Heart left ventricle (tissue), 16 donors: ENCODE results near the gene SORBS2. TPM values are rescaled to one million over a fixed set of nuclear protein-coding genes. Genes with fewer than 3 reads are reported as not detected.

ENCODE experiments used
- ATAC-seq, 4 donors: fragments of 200-7000 bp; cut with Tn5 transposase; one replicate each; pipeline ENCODE4 v1.9.1; 2020 to 2022; ENCODE audit warnings: moderate library complexity in 4 of 4, mild to moderate bottlenecking in 3 of 4, moderate number of reproducible peaks in 1 of 4
- DNase-seq, 5 donors: peaks; one replicate each; pipeline ENCODE4 v3.0.0-alpha.2; 2020
- H3K27ac ChIP-seq, 12 donors: fragments of 200-600 bp; sonication (generic) in 4 of 12; one replicate each; pipeline versions ENCODE4 v1.5.0 to v1.8.0; 2016 to 2022; ENCODE audit warnings: mild to moderate bottlenecking in 2 of 12
- H3K27me3 ChIP-seq, 9 donors: fragments of 200-600 bp; sonication (generic) in 2 of 9; one replicate each; pipeline versions ENCODE4 v1.5.1 to v1.8.0; 2016 to 2022; ENCODE audit warnings: mild to moderate bottlenecking in 3 of 9
- H3K36me3 ChIP-seq, 9 donors: fragments of 200-600 bp; sonication (generic) in 2 of 9; one replicate each; pipeline versions ENCODE4 v1.5.0 to v1.8.0; 2018 to 2022; ENCODE audit warnings: mild to moderate bottlenecking in 2 of 9
- H3K4me1 ChIP-seq, 12 donors: fragments of 200-600 bp; sonication (generic) in 4 of 12; one replicate each; pipeline versions ENCODE4 v1.5.0 to v1.8.0; 2016 to 2022; ENCODE audit warnings: mild to moderate bottlenecking in 3 of 12
- H3K4me3 ChIP-seq, 12 donors: fragments of 200-600 bp; sonication (generic) in 4 of 12; one replicate each; pipeline versions ENCODE4 v1.5.0 to v1.8.0; 2017 to 2022; ENCODE audit warnings: mild to moderate bottlenecking in 9 of 12, moderate library complexity in 4 of 12
- H3K9me3 ChIP-seq, 12 donors: fragments of 200-600 bp; sonication (generic) in 4 of 12; one replicate each; pipeline versions ENCODE4 v1.5.0 to v1.8.0; 2016 to 2022; ENCODE audit warnings: mild to moderate bottlenecking in 1 of 12
- POLR2A ChIP-seq, 2 donors: fragments of 450-650 bp; IDR thresholded peaks; one replicate each; pipeline ENCODE4 v1.6.1; 2017; ENCODE audit warnings: antibody characterized with exemption in 2 of 2, mild to moderate bottlenecking in 2 of 2, moderate library complexity in 2 of 2
- WGBS, 4 donors: extraction: QIAGEN DNeasy Blood & Tissue Kit in 2 of 4; methylation state at CpG; one replicate each; pipeline versions ENCODE4 v1.1.5 to v1.1.7; 2013 to 2018; 5-methylcytosine and 5-hydroxymethylcytosine counted together
- intact Hi-C, 10 donors: fragments of 100-400 bp; cut with DNase I; formaldehyde crosslinking; loops; one replicate each; pipeline versions ENCODE4 v1.11.1 to v1.14.2; 2022
- polyA plus RNA-seq, 2 donors: library from polyadenylated mRNA; stranded (reverse); fragments of 200-250 nt; gene quantifications; one replicate each; pipeline ENCODE4 v1.2.3, GENCODE V29; 2013
- total RNA-seq, 9 donors: library from RNA; depleted of rRNA in 2 of 9; stranded (reverse); fragments of >200 nt in 2 of 9; fragmentation: NEBNext Ultra II Directional in 3 of 9; extraction: Animal tissue kit (Norgen Biotek cat#: 25700) in 3 of 9; gene quantifications; one replicate each; pipeline versions ENCODE4 v1.1.0 to v1.2.4, GENCODE V29; 2016 to 2023
- TF ChIP-seq, protein P1 (sequence below), 12 donors: fragments of 200-600 bp; sonication (generic) in 4 of 12; IDR thresholded peaks; one replicate each; pipeline versions ENCODE4 v1.5.0 to v1.8.0; 2018 to 2022; ENCODE audit warnings: antibody characterized with exemption in 12 of 12, mild to moderate bottlenecking in 5 of 12
- donor health status: ischemic (EF 13 %, LVEDD 7.1; RV severe dilation, severe dysfunction).
- donor health status: healthy with polysubstance abuse.
- donor health status: DM: no; HTN: yes; CAD: no.
- donor health status: DM: no; HTN: no; CAD: no.
- donor health status: ischemic (EF 25% LVEDD 6.9; RV normal size, moderate dysfunction).
- donor health status: ischemic (EF 25% LVEDD 5.7; RV mildly dilated, moderate dysfunction).
- donor health status: healthy.
- donor health status: DM: yes; HTN: yes; CAD: no.
- donor health status: ischemic (EF 35%, LVEDD 5.7; RV mildly dilated, moderate dysfunction).
- donor health status: nonischemic (EF 11% LVEDD 7.7; RV severe dilation, severe dysfunction).
- donor health status: DM: yes; HTN: yes; CAD: no.
- donor health status: PGD.
- donor health status: ischemic (EF 29% LVEDD 5.4; RV normal size, mild dysfunction).
- donor health status: nonischemic (EF 23%, LVEDD 6.1; RV moderate dilation, normal function).

Gene SORBS2
- total and polyA plus RNA-seq, 11 donors, result 254 to 2,158 (median 1,369) TPM

GRCh38 chr4:185772391-185773093, 39.5 kb downstream of the SORBS2 start:
- peaks cover 0 to 9% (median 0%) of the 10 kb centered on the region in 9 donors for H3K36me3 ChIP-seq
- TF ChIP-seq POLR2A (IDR thresholded peaks at IDR 0.05), result no peak
- TF ChIP-seq, protein P1, sequence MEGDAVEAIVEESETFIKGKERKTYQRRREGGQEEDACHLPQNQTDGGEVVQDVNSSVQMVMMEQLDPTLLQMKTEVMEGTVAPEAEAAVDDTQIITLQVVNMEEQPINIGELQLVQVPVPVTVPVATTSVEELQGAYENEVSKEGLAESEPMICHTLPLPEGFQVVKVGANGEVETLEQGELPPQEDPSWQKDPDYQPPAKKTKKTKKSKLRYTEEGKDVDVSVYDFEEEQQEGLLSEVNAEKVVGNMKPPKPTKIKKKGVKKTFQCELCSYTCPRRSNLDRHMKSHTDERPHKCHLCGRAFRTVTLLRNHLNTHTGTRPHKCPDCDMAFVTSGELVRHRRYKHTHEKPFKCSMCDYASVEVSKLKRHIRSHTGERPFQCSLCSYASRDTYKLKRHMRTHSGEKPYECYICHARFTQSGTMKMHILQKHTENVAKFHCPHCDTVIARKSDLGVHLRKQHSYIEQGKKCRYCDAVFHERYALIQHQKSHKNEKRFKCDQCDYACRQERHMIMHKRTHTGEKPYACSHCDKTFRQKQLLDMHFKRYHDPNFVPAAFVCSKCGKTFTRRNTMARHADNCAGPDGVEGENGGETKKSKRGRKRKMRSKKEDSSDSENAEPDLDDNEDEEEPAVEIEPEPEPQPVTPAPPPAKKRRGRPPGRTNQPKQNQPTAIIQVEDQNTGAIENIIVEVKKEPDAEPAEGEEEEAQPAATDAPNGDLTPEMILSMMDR (IDR thresholded peaks at IDR 0.05), result no peak
- intact Hi-C loops, result loop anchor here in 3 of 10 donors (5.0 to 10.0 kb wide), 2 partner anchors 118 to 130 kb away; no protein-coding TSS in a partner anchor
- WGBS, 4 donors, result 31 to 34% (median 32%) methylated on average over 12 of the region's 12 CpGs
- peak overlapping the region; percentile 3 to 56 (median 48) for H3K4me3 ChIP-seq
- peaks cover 0 to 5% (median 0%) of the 10 kb centered on the region in 12 donors for H3K9me3 ChIP-seq
- peak overlapping the region; percentile 71 to 95 (median 82) for H3K27ac ChIP-seq
- H3K4me1 ChIP-seq, result peaks cover 0 to 64% (median 31%) of the 10 kb centered on the region in 12 donors
- H3K27me3 ChIP-seq, result no peaks in the 10 kb centered on the region
- DNase-seq (no peak), ATAC-seq (no peak)

DNA sequence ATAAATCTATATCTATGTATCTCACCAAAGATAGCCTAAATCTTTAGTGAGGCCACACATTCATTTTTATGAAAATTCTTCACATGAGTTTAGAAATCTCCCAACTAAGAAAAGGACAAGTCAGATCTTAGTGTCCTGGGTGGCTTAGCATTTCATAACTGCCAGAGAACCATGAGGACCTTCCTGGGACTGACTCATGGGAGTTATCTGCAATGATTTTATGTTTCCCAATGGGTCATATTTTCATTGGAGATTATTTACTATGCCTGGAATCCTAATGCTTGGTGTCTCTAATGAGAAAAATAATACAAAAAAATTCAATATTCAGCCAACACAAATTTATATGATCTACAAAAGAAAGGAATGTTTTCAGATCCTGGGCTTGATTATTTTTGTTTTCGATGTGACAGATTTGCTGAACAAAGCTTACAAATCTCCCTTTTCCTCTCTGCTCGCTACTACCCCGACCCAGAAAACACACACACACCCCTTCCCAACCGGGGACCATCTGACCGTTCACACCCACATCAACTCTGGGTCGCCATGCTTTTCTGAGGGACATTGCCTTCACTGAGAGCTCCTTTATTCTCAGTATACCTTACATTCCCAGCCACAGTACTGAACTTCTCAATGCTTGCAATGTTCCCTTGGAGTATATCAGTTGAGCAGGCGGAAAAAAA, 40.1 kb downstream of the SORBS2 start:
- Histone ChIP-seq H3K36me3 (peaks cover 0 to 9% (median 0%) of the 10 kb centered on the region in 9 donors), H3K9me3 (peaks cover 0 to 5% (median 0%) of the 10 kb centered on the region in 12 donors), H3K4me1 (peaks cover 0 to 61% (median 31%) of the 10 kb centered on the region in 12 donors), H3K27me3 (no peaks in the 10 kb centered on the region), H3K27ac (peak overlapping the region; percentile 71 to 95 (median 82)), H3K4me3 (peak overlapping the region in 10 of 12 donors; percentile 4 to 56 (median 48))
- DNase-seq, result no peak
- WGBS, 4 donors, result 39 to 49% (median 45%) methylated on average over 7 of the region's 7 CpGs
- intact Hi-C loops, result loop anchor here in 3 of 10 donors (5.0 to 10.0 kb wide), 2 partner anchors 117 to 130 kb away; no protein-coding TSS in a partner anchor
- ATAC-seq, result no peak
- TF ChIP-seq, protein P1 (IDR thresholded peaks at IDR 0.05), result no peak
- no peak for TF ChIP-seq POLR2A (IDR thresholded peaks at IDR 0.05)

GRCh38 chr4:185767528-185767927, 44.5 kb downstream of the SORBS2 start:
- no peaks in the 10 kb centered on the region for H3K27me3 ChIP-seq
- peak in 1 of 4 donors; percentile 12 for ATAC-seq
- no peak for TF ChIP-seq POLR2A (IDR thresholded peaks at IDR 0.05)
- TF ChIP-seq, protein P1 (IDR thresholded peaks at IDR 0.05), result no peak
- peaks cover 0 to 12% (median 0%) of the 10 kb centered on the region in 9 donors for H3K36me3 ChIP-seq
- H3K4me3 ChIP-seq, result no peak overlapping the region
- peaks cover 0 to 5% (median 0%) of the 10 kb centered on the region in 12 donors for H3K9me3 ChIP-seq
- no peak for DNase-seq
- intact Hi-C loops, result no loop called here
- WGBS, 4 donors, result 53 to 70% (median 57%) methylated on average over 4 of the region's 4 CpGs
- H3K27ac ChIP-seq, result peak overlapping the region in 4 of 12 donors; percentile 10 to 48 (median 20)
- H3K4me1 ChIP-seq, result peaks cover 0 to 66% (median 8%) of the 10 kb centered on the region in 12 donors

DNA sequence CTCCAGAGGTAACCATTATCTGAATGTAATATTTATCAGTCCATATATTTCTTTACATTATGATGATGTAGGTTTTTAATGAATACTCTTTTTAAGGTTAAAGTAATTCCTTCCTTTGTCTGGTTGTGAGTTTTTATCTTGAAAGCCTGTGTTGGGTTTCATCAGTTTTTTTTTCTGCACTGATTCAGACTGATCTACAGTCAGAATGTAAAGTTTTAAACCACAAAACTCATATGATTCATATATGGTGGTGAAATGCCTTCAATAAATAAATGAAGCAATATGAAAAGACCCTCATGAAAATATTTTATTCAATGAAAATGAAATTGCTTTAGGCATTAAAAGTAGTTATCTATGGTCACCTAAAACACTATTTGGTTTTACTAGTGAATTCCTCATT, 47.1 kb downstream of the SORBS2 start:
- H3K4me1 ChIP-seq, result peaks cover 3 to 77% (median 23%) of the 10 kb centered on the region in 12 donors
- intact Hi-C loops, result loop anchor here in 2 of 10 donors (2.0 to 5.0 kb wide), 2 partner anchors 48 kb away; no protein-coding TSS in a partner anchor

More for the DNA sequence above, 47.1 kb downstream of the SORBS2 start:
- ATAC-seq (no peak), DNase-seq (no peak)
- Histone ChIP-seq H3K27me3 (no peaks in the 10 kb centered on the region), H3K4me3 (no peak overlapping the region), H3K27ac (no peak overlapping the region), H3K36me3 (peaks cover 0 to 17% (median 0%) of the 10 kb centered on the region in 9 donors), H3K9me3 (no peaks in the 10 kb centered on the region)
- TF ChIP-seq, protein P1 (IDR thresholded peaks at IDR 0.05), result no peak
- no peak for TF ChIP-seq POLR2A (IDR thresholded peaks at IDR 0.05)
